Left renal pelvis (tissue), 4 donors: Measurements from ENCODE around the gene SPINT4. TPM values are rescaled to one million over a fixed set of nuclear protein-coding genes. Genes with fewer than 3 reads are reported as not detected.
"Not testable (repeated sequence)": the region's sequence is repeated elsewhere in the genome, so short reads cannot be mapped to it uniquely, and the experiment has no call there.

Source experiments
- DNase-seq, 4 donors: peaks; one replicate each; pipeline ENCODE4 v3.0.0-alpha.2; 2013; ENCODE audit warnings: low read depth in 4 of 4, low spot score in 3 of 4
- polyA plus RNA-seq, 4 donors: library from polyadenylated mRNA; unstranded; fragments of 120-200 nt; gene quantifications; one replicate each; pipeline ENCODE4 v1.2.1, GENCODE V29; 2013; ENCODE audit not compliant: insufficient read length in 4 of 4

SPINT4 gene
- polyA plus RNA-seq, result not detected

- DNase-seq, result no peak
Observed at GRCh38 chr20:45722047-45722446, at the start of gene SPINT4. TSS of gene SPINT4 (plus strand) at chr20:45722347. CDS start at chr20:45722368, 21 bp downstream.

- DNase-seq, result no peak
Observed at GRCh38 chr20:45672765-45673164, 49.4 kb upstream of the SPINT4 start.

- DNase-seq, result no peak
Observed at GRCh38 chr20:45679650-45680049, 42.5 kb upstream of the SPINT4 start.

GRCh38 chr20:45685896-45686295, 36.3 kb upstream of the SPINT4 start:
- DNase-seq, result no peak

- not testable (repeated sequence) for DNase-seq
Observed at GRCh38 chr20:45693346-45693745, 28.8 kb upstream of the SPINT4 start.

- DNase-seq, result no peak
Observed at GRCh38 chr20:45695496-45695895, 26.7 kb upstream of the SPINT4 start.

GRCh38 chr20:45701104-45701503, 21.0 kb upstream of the SPINT4 start:
- no peak for DNase-seq

GRCh38 chr20:45701873-45702272, 20.3 kb upstream of the SPINT4 start, which contains the start of gene WFDC13:
TSS of gene WFDC13 (plus strand) at chr20:45702038. CDS start at chr20:45702124, 86 bp downstream.
- DNase-seq, result no peak

- no peak for DNase-seq
Observed at GRCh38 chr20:45704969-45705637, 17.0 kb upstream of the SPINT4 start, which contains the start of gene WFDC10B. TSS of gene WFDC10B (minus strand) at chr20:45705019. CDS start at chr20:45685992, 19,027 bp downstream.

GRCh38 chr20:45716141-45716688, 5.9 kb upstream of the SPINT4 start:
- DNase-seq, result not testable (repeated sequence)

- no peak for DNase-seq
Observed at GRCh38 chr20:45725134-45725533, 3.0 kb downstream of the SPINT4 start.

GRCh38 chr20:45727044-45727443, 4.9 kb downstream of the SPINT4 start:
- no peak for DNase-seq

- no peak for DNase-seq
Observed at GRCh38 chr20:45732199-45732598, 10.1 kb downstream of the SPINT4 start.

- DNase-seq, result no peak
Observed at GRCh38 chr20:45735552-45735951, 13.4 kb downstream of the SPINT4 start.

- no peak for DNase-seq
Observed at GRCh38 chr20:45735988-45736387, 13.8 kb downstream of the SPINT4 start.

GRCh38 chr20:45742596-45742995, 20.4 kb downstream of the SPINT4 start:
- no peak for DNase-seq

GRCh38 chr20:45745015-45745414, 22.9 kb downstream of the SPINT4 start:
- DNase-seq, result no peak

GRCh38 chr20:45751721-45752120, 29.6 kb downstream of the SPINT4 start:
- no peak for DNase-seq

GRCh38 chr20:45752746-45753145, 30.6 kb downstream of the SPINT4 start:
- DNase-seq, result no peak

- no peak for DNase-seq
Observed at GRCh38 chr20:45758096-45758495, 35.9 kb downstream of the SPINT4 start.

- not testable (repeated sequence) for DNase-seq
Observed at GRCh38 chr20:45759921-45760320, 37.8 kb downstream of the SPINT4 start.

GRCh38 chr20:45761966-45762365, 39.8 kb downstream of the SPINT4 start:
- DNase-seq, result not testable (repeated sequence)
